Natural killer cell treated with Interleukin-12 subunit alpha and Interleukin-12 subunit beta and Interleukin-15 and Interleukin-18, amount 100 ng/mL, for 72 hours (primary cell): Measurements from ENCODE around the gene MAP3K3. TPM values are rescaled to one million over a fixed set of nuclear protein-coding genes. Genes with fewer than 3 reads are reported as not detected.

ENCODE experiments used
- ATAC-seq, 2 donors: fragments of 150-1000 bp; cut with Tn5 transposase in 1 of 2; sonication (Bioruptor Pico), chemical (Tn5 transposase) in 1 of 2; 2 replicates each; pipeline ENCODE4 v1.10.0; 2021
- DNase-seq: peaks from one replicate; pipeline ENCODE4 v3.0.0; 2022; ENCODE audit warnings: low spot score
- H3K27ac Mint-ChIP-seq, 2 donors: 1 replicate in 1 of 2; 2 replicates in 1 of 2; pipeline ENCODE4 v1.8.0; 2022; ENCODE audit warnings: mixed read lengths in 2 of 2, mild to moderate bottlenecking in 1 of 2, moderate library complexity in 1 of 2
- H3K27me3 Mint-ChIP-seq, 2 donors: 1 replicate in 1 of 2; 2 replicates in 1 of 2; pipeline ENCODE4 v1.8.0; 2022; ENCODE audit warnings: mixed read lengths in 2 of 2
- H3K36me3 Mint-ChIP-seq: one replicate; pipeline ENCODE4 v1.8.0; 2022; ENCODE audit warnings: mixed read lengths
- H3K4me1 Mint-ChIP-seq, 2 donors: 1 replicate in 1 of 2; 2 replicates in 1 of 2; pipeline ENCODE4 v1.8.0; 2022; ENCODE audit warnings: low read depth in 2 of 2, mixed read lengths in 2 of 2, mild to moderate bottlenecking in 1 of 2
- H3K4me3 Mint-ChIP-seq: one replicate; pipeline ENCODE4 v1.8.0; 2022; ENCODE audit warnings: mixed read lengths
- H3K9me3 Mint-ChIP-seq: 2 replicates; pipeline ENCODE4 v1.8.0; 2022; ENCODE audit warnings: mixed read lengths
- total RNA-seq, 2 donors: library from RNA; stranded (reverse); gene quantifications; one replicate each; pipeline ENCODE4 v1.2.3, GENCODE V29; 2022

MAP3K3 gene
- total RNA-seq, 2 donors from 2014 or later, result 38.2 to 52.0 TPM

DNA sequence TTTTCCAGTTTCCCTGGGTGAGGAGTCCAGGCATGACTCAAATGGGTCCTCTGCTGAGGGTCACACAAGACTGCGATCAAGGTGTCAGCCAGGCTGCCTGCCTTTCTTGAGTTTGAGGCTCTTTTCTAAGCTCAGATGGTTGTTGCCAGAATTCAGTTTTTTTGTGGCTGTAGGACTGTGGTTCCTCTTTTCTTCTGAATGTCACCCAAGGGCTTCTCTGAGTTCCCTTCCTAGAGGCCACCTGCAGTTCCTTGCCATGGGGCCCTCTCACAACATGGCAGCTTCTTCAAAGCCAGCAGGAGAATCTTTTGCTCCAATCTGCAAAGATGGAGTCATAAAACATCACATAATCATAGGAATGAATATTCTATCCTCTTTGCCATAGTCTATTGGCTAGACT is 60.2 kb downstream of the MAP3K3 start:
- Mint-ChIP-seq H3K27ac (no peak overlapping the region), H3K4me3 (no peak overlapping the region), H3K9me3 (no peaks in the 10 kb centered on the region), H3K36me3 (no peaks in the 10 kb centered on the region), H3K4me1 (peaks cover 4 to 7% of the 10 kb centered on the region in 2 donors), H3K27me3 (no peaks in the 10 kb centered on the region)
- no peak for DNase-seq
- no peak for ATAC-seq

DNA sequence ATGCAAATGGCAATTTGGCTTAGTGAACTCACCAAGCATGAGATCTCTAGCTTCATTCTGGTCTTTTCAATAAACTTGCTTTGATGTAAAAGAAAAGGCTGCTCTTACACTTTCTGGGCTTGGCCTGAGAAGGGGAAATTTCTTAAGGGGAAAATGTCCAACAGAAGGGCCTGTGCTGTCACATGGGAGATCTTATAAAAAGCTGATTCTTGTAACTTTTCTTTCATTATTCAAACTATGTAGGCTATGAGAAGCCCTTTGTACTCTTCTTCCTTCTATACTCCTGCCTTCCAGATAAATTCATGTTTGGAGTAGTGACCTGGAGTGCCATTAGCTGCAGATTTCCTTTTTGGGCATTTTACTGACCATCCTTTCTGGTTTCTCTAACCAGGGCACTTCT is 60.8 kb downstream of the MAP3K3 start:
- H3K36me3 Mint-ChIP-seq, result no peaks in the 10 kb centered on the region
- H3K4me1 Mint-ChIP-seq, result peaks cover 4 to 7% of the 10 kb centered on the region in 2 donors
- ATAC-seq (no peak), DNase-seq (no peak)
- no peaks in the 10 kb centered on the region for H3K9me3 Mint-ChIP-seq
- no peak overlapping the region for H3K27ac Mint-ChIP-seq
- H3K4me3 Mint-ChIP-seq, result no peak overlapping the region
- H3K27me3 Mint-ChIP-seq, result no peaks in the 10 kb centered on the region

DNA sequence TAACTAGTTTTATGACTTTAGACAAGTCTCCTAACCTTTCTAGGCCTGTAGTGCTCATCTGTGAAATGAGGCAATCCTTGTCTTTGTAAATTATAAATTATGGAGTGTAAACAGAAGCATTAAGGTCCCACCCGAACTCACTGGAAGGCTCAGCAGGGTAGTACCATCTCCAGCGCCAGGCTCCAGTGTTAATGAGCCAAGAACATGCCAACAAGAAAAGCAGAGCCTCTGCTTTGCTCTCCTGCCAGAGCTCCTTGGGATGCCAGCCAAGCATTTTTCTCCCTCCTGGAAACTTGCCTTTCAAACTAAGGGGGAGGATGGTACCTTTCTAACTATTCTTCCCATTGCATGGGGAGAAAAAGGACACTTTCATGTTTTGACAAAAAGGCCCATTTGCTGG is 62.8 kb downstream of the MAP3K3 start:
- H3K4me1 Mint-ChIP-seq, result peaks cover 4 to 7% of the 10 kb centered on the region in 2 donors
- ATAC-seq (no peak), DNase-seq (no peak)
- H3K36me3 Mint-ChIP-seq, result no peaks in the 10 kb centered on the region
- no peak overlapping the region for H3K27ac Mint-ChIP-seq
- H3K9me3 Mint-ChIP-seq, result no peaks in the 10 kb centered on the region
- no peak overlapping the region for H3K4me3 Mint-ChIP-seq
- H3K27me3 Mint-ChIP-seq, result no peaks in the 10 kb centered on the region

DNA sequence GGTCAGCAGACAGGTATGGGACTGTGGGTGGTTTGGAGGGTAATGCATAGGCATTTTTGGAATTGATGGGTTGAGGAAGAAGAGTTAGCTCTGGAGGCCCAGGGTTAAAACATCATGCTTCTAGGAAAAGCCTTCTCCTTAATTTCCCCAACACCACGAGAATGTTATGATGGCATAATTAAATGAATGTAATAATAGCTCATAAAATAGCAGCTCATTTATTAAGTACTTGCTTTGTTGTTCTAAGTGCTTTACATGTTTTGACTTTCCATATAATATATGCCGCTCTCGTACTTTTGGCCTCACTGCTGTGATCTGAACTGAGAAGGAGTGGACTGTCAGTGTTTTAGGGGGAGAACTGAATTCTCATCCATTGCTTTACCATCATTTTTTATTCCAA is 63.4 kb downstream of the MAP3K3 start:
- ATAC-seq, result no peak
- H3K27ac Mint-ChIP-seq, result peak overlapping the region; percentile 51 to 59
- H3K9me3 Mint-ChIP-seq, result no peaks in the 10 kb centered on the region
- H3K4me3 Mint-ChIP-seq, result no peak overlapping the region
- DNase-seq, result no peak
- H3K4me1 Mint-ChIP-seq, result peaks cover 4 to 7% of the 10 kb centered on the region in 2 donors
- no peaks in the 10 kb centered on the region for H3K27me3 Mint-ChIP-seq
- no peaks in the 10 kb centered on the region for H3K36me3 Mint-ChIP-seq

DNA sequence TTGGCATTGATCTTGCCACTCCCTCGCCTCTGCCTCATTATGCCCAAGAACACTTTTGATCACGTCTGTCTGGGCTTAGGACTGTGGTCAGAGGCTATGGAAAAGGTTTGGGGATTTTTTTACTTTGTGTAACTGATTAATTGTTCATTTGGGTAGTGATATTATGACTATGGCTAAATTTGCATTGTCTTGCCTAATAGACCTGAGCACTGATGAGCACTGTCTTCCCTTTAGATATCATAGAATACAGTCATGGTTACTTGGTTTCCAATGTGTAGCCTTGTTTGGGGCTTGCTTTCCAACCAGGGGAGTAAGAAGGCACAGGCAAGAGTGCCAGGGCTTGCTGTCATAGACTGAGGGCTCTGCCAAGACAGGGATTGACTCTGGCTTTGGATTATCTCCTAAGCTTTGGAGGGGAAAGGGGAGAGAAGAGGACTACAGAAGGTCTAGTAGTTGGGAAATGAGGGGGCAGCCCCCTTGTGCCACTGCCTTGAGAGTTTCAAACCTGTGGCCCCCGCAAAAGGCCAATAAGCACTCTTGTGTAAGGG is 64.0 kb downstream of the MAP3K3 start:
- no peaks in the 10 kb centered on the region for H3K27me3 Mint-ChIP-seq
- H3K36me3 Mint-ChIP-seq, result no peaks in the 10 kb centered on the region
- DNase-seq, result no peak
- H3K4me1 Mint-ChIP-seq, result peaks cover 4 to 10% of the 10 kb centered on the region in 2 donors
- ATAC-seq, result peak in 1 of 2 donors; percentile 58
- H3K9me3 Mint-ChIP-seq, result no peaks in the 10 kb centered on the region
- H3K4me3 Mint-ChIP-seq, result no peak overlapping the region
- H3K27ac Mint-ChIP-seq, result peak overlapping the region; percentile 51 to 59

DNA sequence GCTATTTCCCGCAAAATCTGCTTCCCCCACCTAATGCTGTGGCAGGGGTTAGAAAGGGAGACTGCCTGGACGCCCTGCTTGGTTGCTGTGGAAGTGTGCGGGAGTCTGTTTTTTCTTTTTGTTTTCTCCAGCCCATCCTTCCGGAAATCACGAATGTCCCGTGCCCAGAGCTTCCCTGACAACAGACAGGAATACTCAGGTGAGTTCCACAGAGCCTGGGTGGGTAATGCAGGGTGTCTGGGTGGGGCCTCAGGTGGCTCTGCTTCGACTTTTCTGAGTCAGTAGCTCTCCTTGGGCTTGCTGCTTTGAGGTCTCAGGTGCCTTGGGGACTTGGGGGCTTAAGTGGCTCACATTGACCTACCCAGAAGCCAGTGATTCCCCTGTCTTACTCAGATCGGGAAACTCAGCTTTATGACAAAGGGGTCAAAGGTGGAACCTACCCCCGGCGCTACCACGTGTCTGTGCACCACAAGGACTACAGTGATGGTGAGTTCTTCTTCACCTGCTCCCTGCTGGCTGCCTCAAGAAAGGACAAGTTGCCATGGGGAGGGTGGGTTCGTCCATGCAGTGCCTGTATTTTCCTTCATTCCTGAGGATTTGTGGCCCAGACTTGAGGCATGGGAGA is 66.3 kb downstream of the MAP3K3 start:
- no peaks in the 10 kb centered on the region for H3K36me3 Mint-ChIP-seq
- no peak for DNase-seq
- no peaks in the 10 kb centered on the region for H3K9me3 Mint-ChIP-seq
- H3K4me1 Mint-ChIP-seq, result peaks cover 10 to 12% of the 10 kb centered on the region in 2 donors
- no peak for ATAC-seq
- H3K27me3 Mint-ChIP-seq, result no peaks in the 10 kb centered on the region
- no peak overlapping the region for H3K27ac Mint-ChIP-seq
- H3K4me3 Mint-ChIP-seq, result no peak overlapping the region

DNA sequence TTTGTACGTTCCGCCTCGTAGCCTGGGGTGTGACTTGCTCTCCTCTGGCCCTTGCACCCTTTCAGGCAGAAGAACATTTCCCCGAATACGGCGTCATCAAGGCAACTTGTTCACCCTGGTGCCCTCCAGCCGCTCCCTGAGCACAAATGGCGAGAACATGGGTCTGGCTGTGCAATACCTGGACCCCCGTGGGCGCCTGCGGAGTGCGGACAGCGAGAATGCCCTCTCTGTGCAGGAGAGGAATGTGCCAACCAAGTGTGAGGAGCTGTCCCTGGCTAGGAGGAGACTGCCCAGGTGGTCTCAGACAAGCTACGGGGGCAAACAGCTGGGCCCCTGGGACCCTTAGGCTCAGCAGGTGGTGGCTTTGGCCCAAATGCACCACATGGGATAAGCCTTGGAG is 67.3 kb downstream of the MAP3K3 start:
- peak overlapping the region in 1 of 2 donors; percentile 63 for H3K27ac Mint-ChIP-seq
- peaks cover 10 to 12% of the 10 kb centered on the region in 2 donors for H3K4me1 Mint-ChIP-seq
- H3K9me3 Mint-ChIP-seq, result no peaks in the 10 kb centered on the region
- H3K27me3 Mint-ChIP-seq, result no peaks in the 10 kb centered on the region
- H3K4me3 Mint-ChIP-seq, result no peak overlapping the region
- ATAC-seq (no peak), DNase-seq (no peak)
- no peaks in the 10 kb centered on the region for H3K36me3 Mint-ChIP-seq

DNA sequence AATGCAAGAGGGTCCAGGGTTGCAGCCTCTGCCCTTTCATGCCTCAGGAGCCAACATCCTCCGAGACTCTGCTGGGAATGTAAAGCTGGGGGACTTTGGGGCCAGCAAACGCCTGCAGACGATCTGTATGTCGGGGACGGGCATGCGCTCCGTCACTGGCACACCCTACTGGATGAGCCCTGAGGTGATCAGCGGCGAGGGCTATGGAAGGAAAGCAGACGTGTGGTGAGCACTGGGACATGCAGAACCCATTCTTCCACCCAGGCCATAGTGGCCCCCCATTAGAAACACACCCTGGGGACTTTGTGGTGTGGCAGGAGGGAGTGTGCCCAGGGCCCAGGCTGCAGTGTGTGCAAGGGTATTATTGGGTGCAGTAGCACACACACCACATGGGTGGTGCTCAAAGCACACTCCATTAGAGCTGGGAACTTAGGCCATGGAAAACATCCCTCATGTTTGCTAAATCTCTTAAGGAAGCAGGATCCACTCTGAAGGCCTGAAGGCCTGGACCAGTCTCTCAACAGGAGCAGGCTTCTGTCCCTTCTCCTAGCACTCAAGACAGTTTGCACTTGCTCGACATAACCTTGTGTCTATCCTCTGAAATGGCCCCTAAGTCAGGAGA is 70.1 kb downstream of the MAP3K3 start:
- ATAC-seq (no peak), DNase-seq (no peak)
- Mint-ChIP-seq H3K27me3 (no peaks in the 10 kb centered on the region), H3K9me3 (no peaks in the 10 kb centered on the region), H3K4me1 (peaks cover 24 to 29% of the 10 kb centered on the region in 2 donors), H3K36me3 (no peaks in the 10 kb centered on the region), H3K4me3 (no peak overlapping the region), H3K27ac (peak overlapping the region; percentile 42 to 85)

DNA sequence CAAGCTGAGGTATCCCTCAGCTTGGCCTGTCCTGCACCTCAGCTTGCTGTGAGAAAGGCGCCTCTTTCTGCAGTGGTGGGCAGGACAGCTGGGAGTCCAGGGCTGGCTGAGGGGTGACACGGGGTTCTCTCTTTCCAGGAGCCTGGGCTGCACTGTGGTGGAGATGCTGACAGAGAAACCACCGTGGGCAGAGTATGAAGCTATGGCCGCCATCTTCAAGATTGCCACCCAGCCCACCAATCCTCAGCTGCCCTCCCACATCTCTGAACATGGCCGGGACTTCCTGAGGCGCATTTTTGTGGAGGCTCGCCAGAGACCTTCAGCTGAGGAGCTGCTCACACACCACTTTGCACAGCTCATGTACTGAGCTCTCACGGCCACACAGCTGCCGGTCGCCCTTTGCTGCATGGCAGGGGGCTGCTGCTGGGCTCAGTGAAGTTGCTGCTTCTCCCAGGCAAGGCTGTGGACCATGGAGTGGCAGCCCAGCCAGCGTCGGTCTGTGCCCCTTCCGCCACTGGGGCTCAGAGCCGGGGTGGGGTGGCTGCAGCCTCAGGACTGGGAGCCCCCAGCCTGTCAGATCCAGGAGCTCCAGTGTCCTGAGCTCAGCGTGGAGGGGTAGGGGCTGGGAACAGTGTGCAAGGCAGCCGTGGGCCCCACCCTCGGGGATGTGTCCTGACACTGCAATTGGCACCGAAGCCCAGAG is 71.3 kb downstream of the MAP3K3 start:
- Mint-ChIP-seq H3K36me3 (no peaks in the 10 kb centered on the region), H3K9me3 (no peaks in the 10 kb centered on the region), H3K4me3 (no peak overlapping the region), H3K27me3 (no peaks in the 10 kb centered on the region), H3K27ac (peak overlapping the region; percentile 42 to 85), H3K4me1 (peaks cover 31 to 38% of the 10 kb centered on the region in 2 donors)
- no peak for ATAC-seq
- no peak for DNase-seq

DNA sequence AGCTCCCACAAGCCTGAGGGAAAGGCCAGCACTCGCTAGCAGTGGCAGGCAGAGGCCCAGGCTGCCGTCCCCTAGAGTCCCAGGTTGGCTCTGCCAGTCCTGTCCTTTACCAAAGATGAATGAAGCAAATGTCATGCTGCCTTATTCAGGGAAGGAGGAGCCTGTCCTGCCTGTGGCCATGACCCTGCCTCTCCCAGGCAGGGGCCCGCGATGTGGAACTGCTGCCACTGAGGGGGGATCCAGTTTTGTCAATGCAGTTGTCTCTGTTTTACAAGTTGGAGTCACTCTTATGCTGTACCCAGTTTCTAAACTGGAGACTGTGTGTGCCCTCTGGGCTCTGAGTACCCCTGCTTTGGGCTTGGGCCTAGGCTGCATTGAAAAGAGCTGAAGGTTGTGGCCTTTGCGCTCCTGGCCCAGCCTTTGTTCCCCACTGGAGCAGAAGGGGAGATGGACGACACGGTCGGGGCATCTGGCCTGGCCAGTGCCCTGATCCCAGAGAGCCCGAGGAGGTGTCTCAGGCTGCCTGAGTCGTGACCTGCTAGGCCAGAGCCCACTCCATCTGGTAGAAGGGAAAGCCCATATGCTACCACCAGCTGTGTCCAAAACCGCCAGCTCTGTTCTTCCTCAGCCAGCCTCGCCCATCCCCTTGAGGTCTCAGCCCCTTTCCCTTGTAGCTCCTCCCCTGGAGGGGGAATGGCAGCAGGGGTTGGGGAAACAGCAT is 72.2 kb downstream of the MAP3K3 start:
- Mint-ChIP-seq H3K27me3 (no peaks in the 10 kb centered on the region), H3K4me1 (peaks cover 31 to 38% of the 10 kb centered on the region in 2 donors), H3K9me3 (no peaks in the 10 kb centered on the region), H3K4me3 (peak overlapping the region; percentile 27), H3K27ac (peak overlapping the region; percentile 85 to 88), H3K36me3 (no peaks in the 10 kb centered on the region)
- DNase-seq (no peak), ATAC-seq (no peak)

DNA sequence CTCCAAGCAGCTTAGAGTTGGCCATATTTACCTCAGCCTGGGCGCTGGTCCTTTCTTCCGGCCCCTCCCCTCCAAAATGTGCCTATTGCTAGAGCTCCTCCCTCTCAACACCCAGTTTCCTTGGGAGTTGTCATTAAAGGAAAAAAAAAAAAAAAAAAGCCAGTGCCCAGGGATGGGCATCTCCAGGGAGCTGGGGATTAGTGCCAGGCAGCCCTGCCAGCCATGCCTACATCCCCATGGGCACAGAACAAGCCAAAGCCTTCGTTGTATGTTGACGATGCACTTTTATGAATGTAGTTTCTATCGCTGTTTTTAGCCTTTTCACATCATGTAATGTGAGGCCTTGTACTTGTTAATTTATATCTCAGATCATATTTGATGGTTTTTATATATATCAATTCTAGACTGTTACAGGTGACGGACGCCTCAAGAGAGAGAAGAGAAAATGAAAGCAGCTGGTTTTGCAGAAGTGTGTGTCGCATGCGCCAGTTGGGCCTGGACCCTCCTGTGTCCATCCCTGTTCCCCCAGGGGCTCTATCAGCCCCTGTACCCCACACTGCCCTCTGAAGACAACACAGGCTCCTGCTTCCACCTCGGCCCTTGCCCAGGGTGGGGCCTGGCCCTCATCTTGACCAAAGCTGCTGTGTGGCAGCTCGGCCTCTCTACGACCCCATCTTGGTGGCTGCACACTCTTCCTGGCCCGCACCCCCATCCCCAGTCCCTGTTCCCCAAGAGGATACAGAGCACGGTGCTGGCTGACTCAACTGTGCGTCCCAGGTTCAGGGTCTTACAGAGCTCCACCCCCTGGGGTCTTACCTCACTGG is 72.9 kb downstream of the MAP3K3 start:
- Mint-ChIP-seq H3K27me3 (no peaks in the 10 kb centered on the region), H3K4me1 (peaks cover 31 to 38% of the 10 kb centered on the region in 2 donors), H3K36me3 (no peaks in the 10 kb centered on the region), H3K9me3 (no peaks in the 10 kb centered on the region), H3K27ac (peak overlapping the region; percentile 85 to 88), H3K4me3 (peak overlapping the region; percentile 27)
- DNase-seq (no peak), ATAC-seq (no peak)

DNA sequence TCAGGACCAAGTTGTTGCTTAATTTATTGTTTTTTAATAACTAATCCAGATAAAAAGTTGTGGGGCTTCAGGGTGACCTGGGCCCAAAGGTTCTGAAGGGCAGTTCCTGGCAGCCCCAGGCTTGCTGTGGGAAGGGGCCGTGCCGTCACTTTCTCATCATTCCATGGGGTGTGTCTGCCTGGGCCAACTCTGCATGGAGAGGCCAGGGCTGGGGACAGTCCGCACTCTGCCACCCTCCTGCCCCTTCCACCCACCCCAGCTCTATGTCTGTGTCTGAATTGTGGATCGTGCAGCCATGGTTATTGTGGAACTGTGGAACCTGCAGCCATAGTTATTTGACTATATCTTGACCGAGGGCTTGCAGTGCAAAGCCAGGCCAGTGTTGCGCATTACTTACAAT is 73.7 kb downstream of the MAP3K3 start:
- DNase-seq (no peak), ATAC-seq (no peak)
- H3K27ac Mint-ChIP-seq, result peak overlapping the region; percentile 85 to 88
- no peaks in the 10 kb centered on the region for H3K27me3 Mint-ChIP-seq
- H3K9me3 Mint-ChIP-seq, result no peaks in the 10 kb centered on the region
- peak overlapping the region; percentile 89 for H3K4me3 Mint-ChIP-seq
- H3K36me3 Mint-ChIP-seq, result no peaks in the 10 kb centered on the region
- peaks cover 31 to 38% of the 10 kb centered on the region in 2 donors for H3K4me1 Mint-ChIP-seq

DNA sequence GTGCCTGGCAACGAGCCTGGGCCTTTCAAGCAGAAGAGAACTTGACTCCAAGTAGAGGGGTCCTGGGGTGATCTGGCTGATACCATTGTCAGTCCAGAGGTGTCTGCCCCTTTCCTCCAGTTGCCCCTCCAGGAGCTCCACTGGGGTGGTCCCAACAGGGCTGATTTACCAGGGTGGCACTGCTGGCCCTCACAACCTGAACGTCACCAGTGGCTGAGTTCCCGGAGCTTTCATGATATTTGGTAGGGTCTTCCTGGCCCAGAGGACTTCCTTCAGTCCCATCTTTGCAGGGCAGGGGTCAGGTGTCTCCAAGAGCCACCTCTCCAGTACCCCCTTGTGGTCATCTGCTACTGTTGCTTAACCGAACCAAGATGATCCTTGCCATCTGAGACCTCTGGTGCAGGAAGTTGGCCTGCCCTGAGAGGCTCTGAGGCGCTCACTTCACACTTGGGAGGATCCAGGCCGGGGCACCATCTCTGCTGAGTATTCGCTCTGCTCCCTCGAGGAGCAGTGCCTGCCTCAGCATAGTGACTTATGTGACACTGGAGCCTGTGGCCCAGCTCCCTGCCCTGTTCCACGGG is 74.3 kb downstream of the MAP3K3 start:
- H3K4me3 Mint-ChIP-seq, result peak overlapping the region; percentile 89
- H3K36me3 Mint-ChIP-seq, result no peaks in the 10 kb centered on the region
- no peaks in the 10 kb centered on the region for H3K9me3 Mint-ChIP-seq
- H3K4me1 Mint-ChIP-seq, result peaks cover 33 to 41% of the 10 kb centered on the region in 2 donors
- DNase-seq (no peak), ATAC-seq (no peak)
- H3K27ac Mint-ChIP-seq, result peak overlapping the region; percentile 85 to 88
- no peaks in the 10 kb centered on the region for H3K27me3 Mint-ChIP-seq
